Epidermal melanocyte (primary cell): ENCODE data around the gene LRPAP1.

Source experiments
- DNase-seq: peaks from one replicate; pipeline ENCODE4 v3.0.0; 2011; ENCODE audit warnings: low spot score; ENCODE audit not compliant: insufficient read length

Gene LRPAP1

DNA sequence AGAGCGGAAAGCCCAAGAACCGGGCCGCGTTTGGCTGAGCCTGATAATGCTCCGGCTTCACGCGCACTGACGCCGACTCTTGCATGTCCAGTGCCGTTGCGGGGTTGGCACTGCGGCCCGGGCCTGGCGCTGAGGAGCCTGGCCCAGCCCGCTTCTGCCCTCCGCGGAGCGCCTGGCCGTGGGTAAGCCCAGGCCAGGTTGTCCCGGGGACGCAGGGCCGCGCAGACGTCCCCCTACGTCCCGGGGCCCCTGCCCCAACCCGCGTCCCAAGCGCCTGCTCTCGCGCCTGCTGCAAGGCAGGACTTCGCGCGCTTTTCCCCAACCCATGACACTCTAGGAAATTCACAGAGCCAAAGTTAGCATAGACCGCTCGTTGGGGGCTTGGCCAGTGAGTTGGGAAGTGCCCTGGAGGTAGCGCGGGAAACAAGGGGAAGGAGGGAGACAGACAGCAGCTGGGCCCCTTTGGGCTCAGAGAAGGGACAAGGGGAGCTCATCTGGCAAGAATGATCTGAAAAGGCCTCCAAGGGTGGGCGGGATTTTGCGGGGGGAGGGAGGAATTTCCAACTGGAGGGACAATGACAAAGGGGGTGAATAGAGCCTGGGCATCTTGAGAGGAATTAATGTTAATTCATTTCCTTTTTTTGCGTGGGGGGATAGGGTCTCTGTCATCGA is 665 bp upstream of the LRPAP1 start:
- no peak for DNase-seq

DNA sequence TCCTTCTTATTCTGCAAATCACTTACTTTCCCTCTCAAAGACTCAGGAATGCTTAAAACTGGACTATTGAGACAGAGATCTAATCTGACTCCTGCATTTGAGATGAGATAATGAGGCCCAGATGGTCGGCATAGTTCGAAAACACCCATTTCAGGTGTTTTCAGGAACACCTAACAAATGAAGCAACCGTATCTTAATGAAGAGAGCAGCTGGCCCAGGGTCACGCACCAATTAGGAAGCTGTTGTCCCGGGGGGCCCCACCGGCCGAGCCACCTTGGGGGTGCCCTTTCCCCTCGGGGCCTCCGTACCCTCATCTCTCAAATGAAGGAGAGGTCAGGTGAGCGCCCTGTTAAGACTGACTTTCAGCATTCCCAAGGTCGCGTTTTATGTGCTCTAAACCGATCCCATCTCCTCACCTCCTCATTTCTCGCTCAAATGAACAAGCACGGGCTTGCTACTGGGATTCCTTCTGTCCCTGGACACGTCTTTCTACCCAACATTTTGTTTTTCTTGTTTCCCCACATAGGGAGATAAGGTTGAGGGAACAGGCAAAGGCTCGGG is 824 bp downstream of the LRPAP1 start:
- peak; percentile 49 for DNase-seq

- DNase-seq, result no peak
Measured at GRCh38 chr4:3530663-3531254, 1.5 kb downstream of the LRPAP1 start.

DNA sequence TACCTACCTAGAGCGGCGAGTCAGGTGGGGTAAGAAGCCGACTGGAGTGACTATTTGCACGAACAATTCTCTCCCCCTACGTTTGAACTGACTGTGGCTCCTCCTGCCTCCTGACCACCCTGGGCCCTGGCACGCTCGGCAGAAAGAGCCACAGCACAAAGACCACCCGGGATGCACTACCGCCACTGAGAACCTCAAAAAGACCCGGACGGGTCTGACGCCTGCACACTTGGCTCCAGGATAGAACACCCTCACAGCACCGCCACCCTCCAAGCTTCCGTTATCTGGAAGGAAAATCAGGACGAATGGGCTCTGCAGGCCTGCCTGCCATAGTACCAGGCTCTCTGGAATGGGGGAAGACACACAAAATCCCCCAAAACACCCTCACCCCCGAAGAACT is 2.2 kb downstream of the LRPAP1 start:
- DNase-seq, result no peak

- no peak for DNase-seq
Measured at GRCh38 chr4:3529363-3529762, 2.9 kb downstream of the LRPAP1 start.

DNA sequence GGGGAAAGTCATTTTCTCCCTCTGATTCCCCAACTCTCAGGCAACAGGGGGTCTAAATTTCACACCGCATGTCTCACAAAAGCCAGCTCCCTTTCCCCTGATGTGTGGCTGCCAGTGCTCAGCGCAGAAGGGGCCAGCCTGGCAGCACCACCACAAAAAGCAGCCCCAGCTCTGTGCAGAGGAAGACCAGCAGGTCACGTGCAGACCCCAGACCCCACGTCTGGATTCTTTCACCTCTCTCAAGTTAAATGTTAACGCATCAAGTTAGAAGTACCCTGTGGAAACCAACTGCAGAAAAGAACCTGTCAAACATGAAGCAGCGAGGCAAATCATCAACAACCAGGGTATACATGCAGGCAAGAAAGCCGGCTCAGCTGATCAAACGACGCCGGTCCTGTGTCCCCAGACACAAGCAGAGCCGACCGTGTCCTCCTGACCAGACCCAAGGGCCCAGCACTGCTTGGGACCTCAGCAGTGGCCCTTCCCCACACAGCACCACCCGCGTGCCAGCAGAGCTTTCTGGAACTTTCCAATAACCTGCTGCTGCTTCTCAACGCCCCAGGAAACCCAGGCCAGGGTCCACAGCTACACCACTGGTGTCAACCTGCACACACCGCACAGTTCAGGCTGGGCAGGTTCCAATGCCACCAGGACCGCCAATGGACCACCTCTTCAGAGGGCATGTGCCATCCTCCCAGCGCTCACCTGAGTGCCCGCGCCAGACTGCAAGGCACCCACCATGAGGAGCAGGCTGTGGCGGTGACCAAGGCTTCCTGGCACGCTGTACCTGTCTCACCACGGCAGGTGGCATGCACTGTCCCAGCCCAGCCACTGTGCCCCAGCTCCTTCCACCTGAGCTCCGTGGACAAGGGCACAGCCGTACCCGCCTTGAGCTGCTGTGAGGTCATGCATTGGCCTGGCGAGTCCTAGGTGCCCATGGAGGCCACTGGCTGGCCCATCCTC is 4.0 kb downstream of the LRPAP1 start:
- no peak for DNase-seq

DNA sequence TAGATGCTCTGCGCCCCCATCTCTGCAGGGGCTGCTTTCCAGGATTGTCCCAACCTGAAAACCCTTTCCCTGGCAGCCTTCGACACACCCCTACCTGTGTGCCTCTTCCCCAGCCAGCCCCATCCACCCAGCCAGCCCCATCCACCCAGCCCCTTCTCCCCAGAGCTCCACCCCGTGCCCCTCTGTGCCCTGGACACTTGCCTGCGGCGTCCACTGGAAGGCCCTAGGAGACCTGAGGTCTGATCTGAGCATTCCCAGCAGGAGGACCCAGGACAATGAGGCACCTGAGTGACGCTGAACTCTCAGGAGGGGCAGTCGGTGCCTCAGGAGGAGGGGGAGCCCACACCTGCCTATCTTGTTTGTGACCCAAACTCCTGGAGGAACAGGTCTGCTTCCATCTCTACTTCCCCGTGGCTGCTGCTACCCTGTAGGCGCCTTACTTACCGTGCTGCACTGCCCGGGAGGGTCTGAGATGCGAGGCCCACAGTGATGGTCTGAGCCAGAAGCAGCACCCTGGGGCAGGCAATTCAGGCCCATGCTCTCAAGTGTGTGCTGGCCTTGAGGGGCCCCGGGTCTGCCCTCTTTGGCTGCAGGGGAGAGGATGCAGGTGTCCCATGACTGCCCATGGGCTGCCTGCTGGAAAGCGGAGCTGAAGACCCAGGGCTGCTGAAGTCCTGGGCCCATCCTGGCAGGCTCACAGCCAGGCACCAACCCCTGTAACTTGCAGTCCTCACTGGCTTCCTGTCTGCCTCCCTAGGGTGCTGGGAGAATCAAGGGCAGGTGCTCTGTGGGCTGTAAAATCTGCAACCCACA is 4.9 kb downstream of the LRPAP1 start:
- no peak for DNase-seq

DNA sequence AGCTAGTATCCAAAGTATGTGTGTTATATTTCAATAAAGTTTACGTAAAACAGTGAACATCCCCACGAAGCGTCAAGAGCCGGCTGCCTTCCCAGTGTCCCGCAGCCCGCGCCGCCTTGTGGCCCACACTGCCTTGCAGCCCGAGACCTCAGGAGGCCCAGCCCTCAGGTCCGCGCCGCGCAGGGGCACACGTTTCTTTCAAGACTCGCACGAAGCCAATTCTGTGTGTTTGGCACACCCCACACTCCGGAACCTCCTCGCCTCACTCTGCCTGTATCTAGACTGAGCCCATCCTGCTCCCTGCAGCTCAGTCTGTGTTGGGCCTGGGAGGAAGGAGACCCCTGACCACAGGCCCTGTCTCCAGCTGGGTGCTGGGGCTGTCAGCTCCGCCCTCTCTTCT is 5.8 kb downstream of the LRPAP1 start:
- DNase-seq, result no peak

- no peak for DNase-seq
Measured at GRCh38 chr4:3525532-3526430, 6.4 kb downstream of the LRPAP1 start.

DNA sequence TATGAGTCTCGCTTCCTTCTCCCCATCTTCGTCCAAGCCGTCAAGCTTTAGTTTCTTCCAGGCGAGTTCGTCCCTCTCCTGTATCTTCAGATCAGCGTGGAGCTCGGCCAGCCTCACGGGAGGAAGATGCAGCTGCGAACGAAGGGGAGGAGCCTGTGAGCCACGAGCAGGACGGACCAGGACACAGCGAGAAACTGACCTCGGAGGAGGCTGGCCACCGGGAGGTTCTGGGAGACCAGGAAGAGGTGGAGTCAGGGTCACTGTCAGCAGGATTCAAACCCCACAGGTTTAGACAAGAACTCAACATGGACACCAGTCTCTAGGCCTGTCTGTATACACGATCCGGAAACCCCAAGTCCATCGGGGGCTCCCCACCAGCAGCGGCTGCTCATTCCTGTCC is 7.3 kb downstream of the LRPAP1 start:
- DNase-seq, result no peak

DNA sequence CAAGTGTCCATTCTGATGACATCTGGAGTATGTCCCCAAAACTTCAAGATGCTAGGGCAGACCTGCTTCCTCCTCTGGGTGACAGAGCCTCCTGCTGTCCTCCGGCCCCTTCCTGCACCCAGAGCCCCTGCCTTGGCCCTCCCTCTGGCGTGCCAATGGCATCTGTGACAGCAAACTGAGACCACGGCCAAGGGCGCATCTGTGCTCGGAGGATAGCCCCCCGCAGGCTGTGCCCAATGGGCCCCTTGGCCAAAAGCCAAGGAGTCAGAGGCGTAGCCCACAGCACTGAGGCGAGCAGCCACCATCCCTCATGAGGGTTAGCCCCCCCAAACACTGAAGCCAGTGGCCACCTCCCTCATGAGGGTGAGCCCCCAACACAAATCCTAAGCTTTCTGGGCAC is 7.9 kb downstream of the LRPAP1 start:
- no peak for DNase-seq

DNA sequence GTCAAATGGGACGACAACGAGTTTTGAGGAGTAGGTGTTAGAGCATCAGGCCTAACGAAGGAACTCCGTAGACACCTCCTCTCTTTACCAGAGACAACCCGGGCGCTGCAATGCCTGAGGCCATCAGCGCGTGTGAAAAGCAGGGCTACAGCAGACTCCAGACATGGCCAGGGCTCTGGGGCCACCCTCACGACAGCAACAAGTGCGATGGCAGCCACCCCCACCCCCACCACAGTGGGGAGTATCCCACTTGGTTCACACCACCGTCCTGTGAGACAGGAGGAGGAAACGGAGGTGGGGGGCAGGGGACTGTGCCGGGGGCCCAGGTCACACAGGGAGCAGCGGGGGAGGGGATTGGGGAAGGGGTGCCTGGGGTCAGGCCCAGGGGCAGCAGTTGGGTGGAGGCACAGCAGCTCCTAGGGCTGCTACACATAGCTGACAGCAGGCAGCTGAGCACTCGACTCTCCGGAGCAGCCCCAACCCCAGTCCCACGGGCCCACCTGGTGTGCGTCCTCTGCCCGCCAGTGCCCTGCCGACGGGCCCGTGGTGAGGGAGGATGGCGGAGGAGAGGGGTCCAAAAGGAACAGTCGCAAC is 8.5 kb downstream of the LRPAP1 start:
- DNase-seq, result no peak

DNA sequence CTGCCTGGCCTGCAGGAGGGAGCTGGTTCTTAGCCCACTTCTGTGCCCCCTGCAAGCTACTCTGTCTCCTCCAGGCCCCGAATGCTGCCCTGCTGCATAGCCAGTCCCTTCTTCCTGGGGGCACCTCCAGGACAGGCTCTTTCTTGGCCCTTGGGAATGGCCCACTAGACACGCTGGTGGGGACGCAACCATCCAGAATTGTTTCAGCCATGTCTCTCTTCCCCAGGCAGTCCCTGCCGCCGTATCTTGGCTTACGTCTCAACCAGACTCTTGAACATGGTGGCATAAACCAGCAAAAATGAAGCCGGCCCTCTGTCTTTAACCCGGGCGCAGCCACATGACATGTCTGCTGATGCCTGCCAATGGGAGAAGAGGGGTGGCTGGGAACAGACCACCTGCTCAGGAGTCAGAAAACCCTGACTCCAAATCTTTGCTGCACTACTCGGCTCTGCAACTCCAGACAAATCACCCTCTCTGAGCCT is 9.0 kb downstream of the LRPAP1 start:
- no peak for DNase-seq

GRCh38 chr4:3522651-3523050 is 9.6 kb downstream of the LRPAP1 start:
- no peak for DNase-seq

DNA sequence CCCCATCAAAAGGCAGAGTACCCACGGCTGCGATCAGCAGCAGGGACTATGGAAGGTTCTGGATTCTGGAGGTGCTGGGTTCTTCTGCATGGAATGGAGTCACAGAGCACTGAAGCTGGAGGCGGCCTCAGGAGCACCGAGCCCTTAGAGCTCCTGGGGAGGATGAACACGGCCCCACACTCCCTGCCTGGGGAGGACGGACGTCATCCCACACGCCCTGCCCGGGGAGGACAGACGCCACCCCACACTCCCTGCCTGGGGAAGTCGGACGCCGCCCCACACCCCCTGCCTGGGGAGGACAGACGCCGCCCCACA is 9.9 kb downstream of the LRPAP1 start:
- DNase-seq, result no peak

DNA sequence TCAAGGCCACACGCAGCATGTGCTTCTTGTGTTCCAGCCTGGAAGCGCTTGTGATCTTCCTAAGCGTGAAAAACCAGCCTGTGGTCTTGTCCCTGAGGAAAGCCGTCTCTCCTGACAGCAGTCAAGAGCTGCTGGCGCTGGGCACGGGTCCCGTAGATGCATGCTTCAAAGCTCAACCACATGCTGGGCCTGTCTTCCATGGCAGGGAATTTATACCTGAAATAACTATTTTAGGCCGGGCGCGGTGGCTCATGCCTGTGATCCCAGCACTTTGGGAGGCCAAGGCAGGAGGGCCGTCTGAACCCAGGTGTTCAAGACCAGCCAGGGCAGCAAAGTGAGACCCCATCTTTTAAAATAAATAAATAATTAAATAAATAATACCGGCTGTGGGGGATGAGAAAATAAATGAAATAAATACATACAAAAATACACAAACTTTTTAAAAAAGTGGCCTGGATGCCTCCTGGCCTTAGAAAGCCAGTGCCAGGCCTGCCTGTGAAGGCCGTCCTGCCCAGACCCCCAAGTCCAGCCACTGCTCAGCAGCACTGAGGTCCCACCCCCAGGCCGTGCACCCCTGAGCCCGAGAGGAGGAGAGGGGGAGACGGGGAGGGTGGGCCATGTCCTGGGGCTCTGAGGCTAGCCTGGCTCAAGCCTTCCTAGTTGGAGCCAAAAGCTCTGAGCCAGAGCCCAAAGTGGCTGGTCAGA is 10.4 kb downstream of the LRPAP1 start:
- no peak for DNase-seq

GRCh38 chr4:3520796-3521600 is 11.2 kb downstream of the LRPAP1 start:
- DNase-seq, result no peak

DNA sequence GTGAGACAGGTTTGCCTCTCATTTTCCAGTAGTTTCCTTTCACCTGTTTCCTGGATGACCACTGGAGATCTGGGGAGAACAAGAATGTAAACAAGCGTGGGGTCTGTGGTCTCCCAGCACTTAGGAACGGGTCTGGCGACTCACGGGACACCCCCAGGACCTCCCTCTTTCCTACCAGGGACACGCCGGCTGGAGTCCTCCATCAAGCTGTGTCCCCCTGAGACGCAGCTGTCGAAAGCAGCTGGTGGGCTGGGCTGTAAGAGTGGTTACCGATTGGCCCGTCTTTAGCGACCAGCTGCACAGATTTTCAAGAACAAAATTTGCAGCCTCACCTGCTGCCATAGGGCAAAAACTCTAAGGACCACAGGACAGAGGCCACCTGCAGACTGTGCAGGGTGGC is 11.9 kb downstream of the LRPAP1 start:
- no peak for DNase-seq
